Mesendoderm (in vitro differentiated cells): ENCODE data around the gene ST7.

Experiments
- DNase-seq: peaks from one replicate; pipeline ENCODE4 v3.0.0; 2013
- H2AK5ac ChIP-seq: 2 replicates; pipeline ENCODE4 v1.6.1; 2013; ENCODE audit warnings: low read length, inconsistent platforms
- H2BK120ac ChIP-seq: 2 replicates; pipeline ENCODE4 v1.6.1; 2013; ENCODE audit warnings: low read depth, mild to moderate bottlenecking, low read length, moderate library complexity, mixed read lengths
- H2BK15ac ChIP-seq: replicated peaks from 2 replicates; pipeline ENCODE4 v1.6.1; 2013; ENCODE audit warnings: low read depth, mild to moderate bottlenecking, moderate library complexity
- H2BK5ac ChIP-seq: 2 replicates; pipeline ENCODE4 v1.6.1; 2013; ENCODE audit warnings: low read length, inconsistent platforms
- H3K18ac ChIP-seq: 2 replicates; pipeline ENCODE4 v1.6.1; 2013; ENCODE audit warnings: mild to moderate bottlenecking, low read length, mixed read lengths
- H3K23ac ChIP-seq: one replicate; pipeline ENCODE4 v1.6.1; 2013; ENCODE audit warnings: low read length
- H3K27ac ChIP-seq: 2 replicates; pipeline ENCODE4 v1.5.1; 2013; ENCODE audit warnings: low read depth, mild to moderate bottlenecking, inconsistent platforms, low read length, moderate library complexity
- H3K27me3 ChIP-seq: 2 replicates; pipeline ENCODE4 v1.6.1; 2013; ENCODE audit warnings: low read length, control low read depth, mild to moderate bottlenecking, inconsistent platforms; ENCODE audit not compliant: insufficient read depth, poor library complexity
- H3K36me3 ChIP-seq: 2 replicates; pipeline ENCODE4 v1.6.1; 2013; ENCODE audit warnings: low read length, inconsistent platforms; ENCODE audit not compliant: control insufficient read depth, insufficient read depth
- H3K4ac ChIP-seq: one replicate; pipeline ENCODE4 v1.6.1; 2013; ENCODE audit warnings: low read depth, mild to moderate bottlenecking, low read length, moderate library complexity
- H3K4me1 ChIP-seq: 2 replicates; pipeline ENCODE4 v1.6.1; 2013; ENCODE audit warnings: low read depth, low read length, inconsistent platforms; ENCODE audit not compliant: control insufficient read depth
- H3K4me2 ChIP-seq: 2 replicates; pipeline ENCODE4 v1.6.1; 2013; ENCODE audit warnings: low read length
- H3K4me3 ChIP-seq: 2 replicates; pipeline ENCODE4 v1.5.1; 2013; ENCODE audit warnings: mild to moderate bottlenecking, low read length
- H3K56ac ChIP-seq: one replicate; pipeline ENCODE4 v1.6.1; 2013; ENCODE audit warnings: low read length
- H3K79me1 ChIP-seq: 2 replicates; pipeline ENCODE4 v1.6.1; 2013; ENCODE audit warnings: low read length, inconsistent platforms
- H3K79me2 ChIP-seq: 2 replicates; pipeline ENCODE4 v1.6.1; 2013; ENCODE audit warnings: mild to moderate bottlenecking, low read length; ENCODE audit not compliant: control insufficient read depth, insufficient read depth
- H3K9ac ChIP-seq: 2 replicates; pipeline ENCODE4 v1.6.1; 2013; ENCODE audit warnings: low read length, inconsistent platforms
- H4K5ac ChIP-seq: one replicate; pipeline ENCODE4 v1.6.1; 2013; ENCODE audit warnings: low read length
- H4K8ac ChIP-seq: one replicate; pipeline ENCODE4 v1.6.1; 2013; ENCODE audit warnings: low read depth, mild to moderate bottlenecking, control low read depth, low read length, moderate library complexity
- WGBS: extraction: QIAGEN DNeasy Blood & Tissue Kit; methylation state at CpG from one replicate; pipeline ENCODE4 v1.1.7; 2013; ENCODE audit warnings: low lambda C conversion rate, missing lambda C conversion rate; ENCODE audit not compliant: insufficient coverage; ENCODE audit errors: extremely low coverage; 5-methylcytosine and 5-hydroxymethylcytosine counted together

Gene ST7

GRCh38 chr7:116918704-116919103, 34.6 kb upstream of the ST7 start:
- no peak overlapping the region for H2BK5ac ChIP-seq
- WGBS: no CpG with 5 or more reads among the region's 3 CpGs
- H2AK5ac ChIP-seq: no peak overlapping the region
- H3K27ac ChIP-seq: no peak overlapping the region
- H3K4ac ChIP-seq: no peak overlapping the region
- no peak overlapping the region for H3K4me2 ChIP-seq
- peaks cover 2% of the 10 kb centered on the region for H3K36me3 ChIP-seq
- no peak overlapping the region for H3K4me3 ChIP-seq
- no peaks in the 10 kb centered on the region for H3K4me1 ChIP-seq
- no peak overlapping the region for H3K9ac ChIP-seq
- H4K8ac ChIP-seq: no peak overlapping the region
- H2BK15ac ChIP-seq: no peak overlapping the region
- no peak overlapping the region for H3K56ac ChIP-seq
- no peak overlapping the region for H4K5ac ChIP-seq
- H3K27me3 ChIP-seq: no peaks in the 10 kb centered on the region
- H3K23ac ChIP-seq: no peak overlapping the region
- no peak for DNase-seq
- H3K79me1 ChIP-seq: no peaks in the 10 kb centered on the region
- no peak overlapping the region for H3K18ac ChIP-seq
- no peaks in the 10 kb centered on the region for H3K79me2 ChIP-seq
- no peak overlapping the region for H2BK120ac ChIP-seq

GRCh38 chr7:116920359-116920758, 32.9 kb upstream of the ST7 start:
- Histone ChIP-seq H3K4me1 (no peaks in the 10 kb centered on the region), H2BK15ac (no peak overlapping the region), H4K5ac (no peak overlapping the region), H3K23ac (no peak overlapping the region), H3K9ac (no peak overlapping the region), H2BK5ac (no peak overlapping the region), H3K4ac (no peak overlapping the region), H4K8ac (no peak overlapping the region), H3K36me3 (peaks cover 2% of the 10 kb centered on the region), H2BK120ac (no peak overlapping the region), H3K79me2 (no peaks in the 10 kb centered on the region), H3K56ac (no peak overlapping the region), H3K27ac (no peak overlapping the region), H3K27me3 (no peaks in the 10 kb centered on the region), H3K4me2 (no peak overlapping the region), H3K79me1 (no peaks in the 10 kb centered on the region), H2AK5ac (no peak overlapping the region), H3K4me3 (no peak overlapping the region), H3K18ac (no peak overlapping the region)
- DNase-seq: no peak

GRCh38 chr7:116922545-116922944, 30.8 kb upstream of the ST7 start:
- Histone ChIP-seq H2BK5ac (no peak overlapping the region), H3K9ac (no peak overlapping the region), H3K4me1 (no peaks in the 10 kb centered on the region), H3K27me3 (no peaks in the 10 kb centered on the region), H2AK5ac (no peak overlapping the region), H3K36me3 (peaks cover 2% of the 10 kb centered on the region), H3K79me2 (no peaks in the 10 kb centered on the region), H3K4me2 (no peak overlapping the region), H3K18ac (no peak overlapping the region), H3K27ac (no peak overlapping the region), H3K56ac (no peak overlapping the region), H3K4me3 (no peak overlapping the region), H3K4ac (no peak overlapping the region), H3K79me1 (no peaks in the 10 kb centered on the region), H4K5ac (no peak overlapping the region), H3K23ac (no peak overlapping the region), H2BK15ac (no peak overlapping the region), H4K8ac (no peak overlapping the region), H2BK120ac (no peak overlapping the region)
- WGBS: no CpG with 5 or more reads among the region's 5 CpGs
- no peak for DNase-seq

- Histone ChIP-seq H2AK5ac (no peak overlapping the region), H2BK5ac (no peak overlapping the region), H3K4me2 (no peak overlapping the region), H3K36me3 (no peaks in the 10 kb centered on the region), H3K79me2 (no peaks in the 10 kb centered on the region), H3K4me1 (no peaks in the 10 kb centered on the region), H4K5ac (no peak overlapping the region), H4K8ac (no peak overlapping the region), H3K9ac (no peak overlapping the region), H2BK15ac (no peak overlapping the region), H3K27me3 (no peaks in the 10 kb centered on the region), H3K23ac (no peak overlapping the region), H3K4me3 (no peak overlapping the region), H3K27ac (no peak overlapping the region), H2BK120ac (no peak overlapping the region), H3K4ac (no peak overlapping the region), H3K79me1 (no peaks in the 10 kb centered on the region), H3K18ac (no peak overlapping the region), H3K56ac (no peak overlapping the region)
- DNase-seq: no peak
- WGBS: no CpG with 5 or more reads among the region's 5 CpGs
These were observed 28.6 kb upstream of the ST7 start for GRCh38 chr7:116924741-116925140.

- Histone ChIP-seq H3K79me1 (no peaks in the 10 kb centered on the region), H4K8ac (no peak overlapping the region), H2BK120ac (no peak overlapping the region), H3K4me2 (no peak overlapping the region), H3K4me3 (no peak overlapping the region), H3K79me2 (no peaks in the 10 kb centered on the region), H3K18ac (no peak overlapping the region), H3K4me1 (no peaks in the 10 kb centered on the region), H2AK5ac (no peak overlapping the region), H3K56ac (no peak overlapping the region), H3K9ac (no peak overlapping the region), H3K27me3 (no peaks in the 10 kb centered on the region), H3K36me3 (no peaks in the 10 kb centered on the region), H2BK5ac (no peak overlapping the region), H3K4ac (no peak overlapping the region), H2BK15ac (no peak overlapping the region), H4K5ac (no peak overlapping the region), H3K27ac (no peak overlapping the region), H3K23ac (no peak overlapping the region)
- no CpG with 5 or more reads among the region's 3 CpGs for WGBS
- DNase-seq: no peak
These were observed 24.3 kb upstream of the ST7 start for GRCh38 chr7:116929021-116929420.
